Stimulated activated CD8-positive, alpha-beta memory T cell treated with anti-CD3 and anti-CD28 coated beads, Interleukin-12 subunit alpha, Interleukin-12 subunit beta, amount 100 ng/mL, for 4 hours (primary cell): ENCODE results near the gene CHAF1B.
A peak's percentile ranks its signal among the peaks of the same experiment; 100 is the strongest.
"Not testable (repeated sequence)": the region's sequence is repeated elsewhere in the genome, so short reads cannot be mapped to it uniquely, and the experiment has no call there.

ENCODE experiments used
- DNase-seq: peaks from one replicate; pipeline ENCODE4 v3.0.0-alpha.2; 2020; ENCODE audit warnings: low read depth

CHAF1B gene

GRCh38 chr21:36388835-36389234 lies 3.6 kb downstream of the CHAF1B start:
- no peak for DNase-seq

- not testable (repeated sequence) for DNase-seq
Measured at GRCh38 chr21:36391649-36392048, 6.5 kb downstream of the CHAF1B start.

GRCh38 chr21:36395353-36396111 lies 10.3 kb downstream of the CHAF1B start:
- no peak for DNase-seq

- DNase-seq = no peak
Measured at GRCh38 chr21:36396325-36396724, 11.1 kb downstream of the CHAF1B start.

- no peak for DNase-seq
Measured at GRCh38 chr21:36396971-36397370, 11.8 kb downstream of the CHAF1B start.

GRCh38 chr21:36397606-36398005 lies 12.4 kb downstream of the CHAF1B start:
- no peak for DNase-seq

GRCh38 chr21:36399736-36400135 lies 14.5 kb downstream of the CHAF1B start:
- DNase-seq = not testable (repeated sequence)

GRCh38 chr21:36400719-36401118 lies 15.5 kb downstream of the CHAF1B start:
- no peak for DNase-seq

- DNase-seq = no peak
Measured at GRCh38 chr21:36402339-36402738, 17.1 kb downstream of the CHAF1B start.

GRCh38 chr21:36403713-36404112 lies 18.5 kb downstream of the CHAF1B start:
- no peak for DNase-seq

- DNase-seq = no peak
Measured at GRCh38 chr21:36408568-36408967, 23.4 kb downstream of the CHAF1B start.

- DNase-seq = no peak
Measured at GRCh38 chr21:36411301-36411700, 26.1 kb downstream of the CHAF1B start.

GRCh38 chr21:36412916-36413315 lies 27.7 kb downstream of the CHAF1B start:
- no peak for DNase-seq

GRCh38 chr21:36415375-36415774 lies 30.2 kb downstream of the CHAF1B start:
- DNase-seq = no peak

- DNase-seq = no peak
Measured at GRCh38 chr21:36419241-36419640, 34.0 kb downstream of the CHAF1B start.

GRCh38 chr21:36419996-36420395 lies 34.8 kb downstream of the CHAF1B start:
- DNase-seq = peak; percentile 21

- DNase-seq = no peak
Measured at GRCh38 chr21:36420571-36421339, 35.6 kb downstream of the CHAF1B start.

- DNase-seq = no peak
Measured at GRCh38 chr21:36422279-36423098, 37.3 kb downstream of the CHAF1B start.

GRCh38 chr21:36423771-36424433 lies 38.7 kb downstream of the CHAF1B start:
- DNase-seq = no peak

GRCh38 chr21:36424592-36424991 lies 39.4 kb downstream of the CHAF1B start:
- DNase-seq = no peak

- no peak for DNase-seq
Measured at GRCh38 chr21:36425286-36425685, 40.1 kb downstream of the CHAF1B start.

GRCh38 chr21:36427502-36427901 lies 42.3 kb downstream of the CHAF1B start:
- no peak for DNase-seq
